Smooth muscle cell (in vitro differentiated cells): ENCODE data around the gene PRPF40B. TPM values are rescaled to one million over a fixed set of nuclear protein-coding genes. Genes with fewer than 3 reads are reported as not detected.

Experiments used
- DNase-seq: peaks from one replicate; lab custom pipeline; 2025; ENCODE audit not compliant: unreplicated experiment; lab: John Stamatoyannopoulos, UW
- H2AFZ ChIP-seq: fragments of 200-600 bp; sonication (generic); 2 replicates; pipeline ENCODE4 v1.6.0; 2016; ENCODE audit warnings: antibody characterized with exemption, low read depth, mild to moderate bottlenecking
- H3F3A ChIP-seq: fragments of 200-600 bp; sonication (generic); 2 replicates; pipeline ENCODE4 v1.6.0; 2017; ENCODE audit warnings: antibody characterized with exemption, low read depth
- H3K27ac ChIP-seq: fragments of 200-600 bp; sonication (generic); 2 replicates; pipeline ENCODE4 v1.5.1; 2016; ENCODE audit warnings: low read depth, mild to moderate bottlenecking
- H3K27me3 ChIP-seq: fragments of 200-600 bp; sonication (generic); 2 replicates; pipeline ENCODE4 v1.6.1; 2016; ENCODE audit warnings: low read depth, mild to moderate bottlenecking
- H3K36me3 ChIP-seq: fragments of 200-600 bp; sonication (generic); 2 replicates; pipeline ENCODE4 v1.5.1; 2016; ENCODE audit warnings: low read depth
- H3K4me1 ChIP-seq: fragments of 200-600 bp; sonication (generic); 2 replicates; pipeline ENCODE4 v1.5.1; 2016; ENCODE audit warnings: low read depth
- H3K4me2 ChIP-seq: fragments of 200-600 bp; sonication (generic); 2 replicates; pipeline ENCODE4 v1.6.0; 2016; ENCODE audit warnings: mild to moderate bottlenecking
- H3K4me3 ChIP-seq: fragments of 200-600 bp; sonication (generic); 2 replicates; pipeline ENCODE4 v1.5.1; 2016; ENCODE audit warnings: mild to moderate bottlenecking
- H3K79me2 ChIP-seq: fragments of 200-600 bp; sonication (generic); 2 replicates; pipeline ENCODE4 v1.6.0; 2016; ENCODE audit warnings: low read depth, mild to moderate bottlenecking
- H3K9ac ChIP-seq: fragments of 200-600 bp; sonication (generic); 2 replicates; pipeline ENCODE4 v1.6.0; 2016; ENCODE audit warnings: low read depth
- H3K9me3 ChIP-seq: fragments of 200-600 bp; sonication (generic); replicated peaks from 2 replicates; pipeline ENCODE4 v1.5.1; 2016; ENCODE audit warnings: low read depth
- H4K20me1 ChIP-seq: fragments of 200-600 bp; sonication (generic); 2 replicates; pipeline ENCODE4 v1.6.0; 2016; ENCODE audit warnings: low read depth
- WGBS: methylation state at CpG from one replicate; pipeline ENCODE4 v1.1.7; 2016; ENCODE audit warnings: low lambda C conversion rate; 5-methylcytosine and 5-hydroxymethylcytosine counted together
- polyA plus RNA-seq: library from polyadenylated mRNA; unstranded; fragments of >200 nt; fragmentation: Nextera tagmentation; extraction: Ambion mirVana; gene quantifications from 2 replicates; pipeline ENCODE4 v1.2.1, GENCODE V29; 2016
- total RNA-seq: library from RNA; depleted of rRNA; stranded (reverse); fragments of >200 nt; gene quantifications from 2 replicates; pipeline ENCODE4 v1.2.3, GENCODE V29; 2014
- TF ChIP-seq, protein P1 (sequence below): fragments of 200-600 bp; sonication (generic); IDR thresholded peaks from 2 replicates; pipeline ENCODE4 v1.5.1; 2017; ENCODE audit warnings: borderline replicate concordance, mild to moderate bottlenecking, antibody characterized with exemption; ENCODE audit not compliant: insufficient read depth, poor library complexity, severe bottlenecking

PRPF40B gene
- total and polyA plus RNA-seq, 2 experiments from 2014 or later: 6.2 to 19.8 TPM

DNA sequence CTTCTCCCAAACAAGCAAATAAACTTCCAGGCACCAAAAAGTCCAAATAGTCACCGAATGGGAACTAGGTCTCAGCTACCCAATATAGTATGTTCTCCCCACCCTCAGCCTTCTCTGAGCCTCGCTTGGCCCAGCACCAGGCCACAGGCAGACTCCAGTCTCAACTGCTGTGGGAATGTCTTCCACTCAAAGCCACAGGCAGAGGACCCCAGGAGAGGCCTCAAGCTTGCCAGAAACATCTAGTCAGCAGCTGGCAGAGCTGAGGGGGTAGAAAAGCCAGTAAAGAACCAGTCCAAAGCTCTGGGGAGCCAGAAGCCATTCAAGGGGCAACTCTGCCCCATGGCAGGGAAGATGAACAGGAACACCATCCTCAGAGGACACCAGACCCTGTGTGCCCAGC is 42.0 kb downstream of the PRPF40B start:
- peaks cover 10% of the 10 kb centered on the region for H4K20me1 ChIP-seq
- H3K27ac ChIP-seq: peak overlapping the region; percentile 26
- H3K79me2 ChIP-seq: peaks cover 32% of the 10 kb centered on the region
- no peak overlapping the region for H3K9ac ChIP-seq
- no peak overlapping the region for H2AFZ ChIP-seq
- H3K9me3 ChIP-seq: no peaks in the 10 kb centered on the region
- no peaks in the 10 kb centered on the region for H3K4me1 ChIP-seq
- H3F3A ChIP-seq: no peaks in the 10 kb centered on the region
- TF ChIP-seq, protein P1, sequence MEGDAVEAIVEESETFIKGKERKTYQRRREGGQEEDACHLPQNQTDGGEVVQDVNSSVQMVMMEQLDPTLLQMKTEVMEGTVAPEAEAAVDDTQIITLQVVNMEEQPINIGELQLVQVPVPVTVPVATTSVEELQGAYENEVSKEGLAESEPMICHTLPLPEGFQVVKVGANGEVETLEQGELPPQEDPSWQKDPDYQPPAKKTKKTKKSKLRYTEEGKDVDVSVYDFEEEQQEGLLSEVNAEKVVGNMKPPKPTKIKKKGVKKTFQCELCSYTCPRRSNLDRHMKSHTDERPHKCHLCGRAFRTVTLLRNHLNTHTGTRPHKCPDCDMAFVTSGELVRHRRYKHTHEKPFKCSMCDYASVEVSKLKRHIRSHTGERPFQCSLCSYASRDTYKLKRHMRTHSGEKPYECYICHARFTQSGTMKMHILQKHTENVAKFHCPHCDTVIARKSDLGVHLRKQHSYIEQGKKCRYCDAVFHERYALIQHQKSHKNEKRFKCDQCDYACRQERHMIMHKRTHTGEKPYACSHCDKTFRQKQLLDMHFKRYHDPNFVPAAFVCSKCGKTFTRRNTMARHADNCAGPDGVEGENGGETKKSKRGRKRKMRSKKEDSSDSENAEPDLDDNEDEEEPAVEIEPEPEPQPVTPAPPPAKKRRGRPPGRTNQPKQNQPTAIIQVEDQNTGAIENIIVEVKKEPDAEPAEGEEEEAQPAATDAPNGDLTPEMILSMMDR: no peak
- no peak for DNase-seq
- H3K4me2 ChIP-seq: no peak overlapping the region
- H3K27me3 ChIP-seq: no peaks in the 10 kb centered on the region
- H3K4me3 ChIP-seq: no peak overlapping the region
- H3K36me3 ChIP-seq: no peaks in the 10 kb centered on the region
- 40% methylated on average over 2 of the region's 2 CpGs for WGBS

DNA sequence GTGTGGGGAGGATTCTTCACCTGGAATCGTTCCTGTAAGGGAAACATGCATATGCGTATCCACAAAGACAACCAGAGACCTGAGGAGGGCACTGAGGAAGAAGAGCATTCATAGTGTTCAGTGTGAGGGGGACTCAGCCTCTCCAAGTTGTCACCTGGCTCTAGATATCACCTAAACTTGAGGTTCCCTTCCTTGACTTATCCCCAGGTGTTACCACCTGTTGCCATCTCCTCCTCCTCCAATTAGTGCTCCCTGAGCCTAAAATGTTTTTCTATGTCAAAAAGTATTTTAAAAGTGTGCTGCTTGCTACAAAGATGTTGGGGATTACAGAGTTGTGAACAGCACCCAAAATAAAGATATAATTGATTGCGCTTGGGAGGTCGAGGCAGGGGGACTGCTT is 42.8 kb downstream of the PRPF40B start:
- Histone ChIP-seq H3K4me1 (no peaks in the 10 kb centered on the region), H3K79me2 (peaks cover 39% of the 10 kb centered on the region), H3F3A (no peaks in the 10 kb centered on the region), H2AFZ (no peak overlapping the region), H3K36me3 (no peaks in the 10 kb centered on the region), H3K9me3 (no peaks in the 10 kb centered on the region), H3K4me3 (no peak overlapping the region), H3K27me3 (no peaks in the 10 kb centered on the region), H3K27ac (no peak overlapping the region), H3K9ac (no peak overlapping the region), H3K4me2 (no peak overlapping the region), H4K20me1 (peaks cover 18% of the 10 kb centered on the region)
- TF ChIP-seq, protein P1: no peak
- 99% methylated on average over 4 of the region's 4 CpGs for WGBS
- no peak for DNase-seq

DNA sequence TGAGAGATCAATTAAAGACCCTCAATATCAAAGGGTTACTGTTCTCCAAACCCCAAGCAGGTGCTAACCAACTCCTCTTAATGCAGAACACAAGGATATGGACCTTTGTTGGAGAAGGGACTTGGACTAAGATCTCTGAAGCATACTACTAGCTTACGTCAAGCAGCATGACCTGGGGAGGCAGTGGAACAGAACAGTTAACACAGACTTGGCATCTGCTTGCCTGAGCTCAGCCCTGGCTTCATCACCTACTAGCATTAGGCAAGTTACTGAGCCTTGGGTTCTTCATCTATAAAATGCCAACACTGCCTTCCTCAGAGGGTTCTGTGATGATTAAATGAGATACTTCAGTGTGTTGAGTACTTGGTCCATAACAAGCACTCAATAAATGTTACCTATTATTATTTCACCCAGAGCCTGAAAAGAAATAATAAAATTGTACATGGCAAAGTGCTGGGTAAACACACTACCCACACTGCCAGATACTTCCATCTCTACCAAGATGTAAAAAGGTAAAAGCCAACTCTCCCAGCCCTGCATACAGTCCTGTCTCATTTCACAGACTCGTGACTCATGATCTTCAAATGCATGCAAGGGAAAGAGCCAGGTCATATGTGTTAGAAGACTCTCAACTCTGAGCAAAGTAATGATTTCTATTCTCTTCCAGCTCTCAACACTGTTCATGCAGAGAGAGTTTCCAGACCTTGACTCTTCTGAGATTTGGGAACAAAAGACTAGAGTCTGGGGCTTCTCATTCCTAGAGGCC is 44.1 kb downstream of the PRPF40B start:
- Histone ChIP-seq H2AFZ (no peak overlapping the region), H4K20me1 (peaks cover 31% of the 10 kb centered on the region), H3K27ac (peak overlapping the region; percentile 22), H3K9ac (no peak overlapping the region), H3K27me3 (no peaks in the 10 kb centered on the region), H3K4me3 (no peak overlapping the region), H3K36me3 (no peaks in the 10 kb centered on the region), H3F3A (no peaks in the 10 kb centered on the region), H3K4me2 (peak overlapping the region; percentile 7), H3K9me3 (no peaks in the 10 kb centered on the region), H3K79me2 (peaks cover 45% of the 10 kb centered on the region), H3K4me1 (peaks cover 6% of the 10 kb centered on the region)
- TF ChIP-seq, protein P1: no peak
- DNase-seq: no peak
- 66% methylated on average over 2 of the region's 2 CpGs for WGBS

DNA sequence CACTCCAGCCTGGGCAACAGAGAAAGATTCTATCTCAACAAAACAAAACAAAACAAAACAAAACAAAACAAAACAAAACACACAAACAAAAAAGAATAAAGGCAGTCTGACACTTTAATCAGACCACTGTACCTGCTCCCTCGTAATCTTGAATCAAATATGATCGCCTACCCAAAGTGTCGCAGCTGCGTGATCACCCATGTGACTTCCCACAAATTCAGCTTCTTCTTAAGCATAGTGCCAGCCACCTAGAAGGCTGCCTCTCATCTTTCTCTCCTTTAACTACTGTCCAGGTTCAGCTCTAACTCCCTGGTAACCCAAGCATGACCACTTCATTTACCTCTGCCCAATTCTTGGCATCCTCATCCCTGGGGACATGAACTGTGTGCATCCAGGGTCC is 46.4 kb downstream of the PRPF40B start:
- no peak for DNase-seq
- Histone ChIP-seq H3F3A (peaks cover 5% of the 10 kb centered on the region), H3K27ac (no peak overlapping the region), H3K36me3 (no peaks in the 10 kb centered on the region), H3K27me3 (no peaks in the 10 kb centered on the region), H3K4me3 (no peak overlapping the region), H3K79me2 (peaks cover 46% of the 10 kb centered on the region), H2AFZ (no peak overlapping the region), H3K9me3 (no peaks in the 10 kb centered on the region), H3K9ac (no peak overlapping the region), H3K4me1 (peaks cover 26% of the 10 kb centered on the region), H4K20me1 (peaks cover 31% of the 10 kb centered on the region), H3K4me2 (no peak overlapping the region)
- 99% methylated on average over 4 of the region's 4 CpGs for WGBS
- TF ChIP-seq, protein P1: no peak
